Measurements from ENCODE around the gene EOMES.
"Not testable (repeated sequence)": the region's sequence is repeated elsewhere in the genome, so short reads cannot be mapped to it uniquely, and the experiment has no call there.

Gene EOMES

DNA sequence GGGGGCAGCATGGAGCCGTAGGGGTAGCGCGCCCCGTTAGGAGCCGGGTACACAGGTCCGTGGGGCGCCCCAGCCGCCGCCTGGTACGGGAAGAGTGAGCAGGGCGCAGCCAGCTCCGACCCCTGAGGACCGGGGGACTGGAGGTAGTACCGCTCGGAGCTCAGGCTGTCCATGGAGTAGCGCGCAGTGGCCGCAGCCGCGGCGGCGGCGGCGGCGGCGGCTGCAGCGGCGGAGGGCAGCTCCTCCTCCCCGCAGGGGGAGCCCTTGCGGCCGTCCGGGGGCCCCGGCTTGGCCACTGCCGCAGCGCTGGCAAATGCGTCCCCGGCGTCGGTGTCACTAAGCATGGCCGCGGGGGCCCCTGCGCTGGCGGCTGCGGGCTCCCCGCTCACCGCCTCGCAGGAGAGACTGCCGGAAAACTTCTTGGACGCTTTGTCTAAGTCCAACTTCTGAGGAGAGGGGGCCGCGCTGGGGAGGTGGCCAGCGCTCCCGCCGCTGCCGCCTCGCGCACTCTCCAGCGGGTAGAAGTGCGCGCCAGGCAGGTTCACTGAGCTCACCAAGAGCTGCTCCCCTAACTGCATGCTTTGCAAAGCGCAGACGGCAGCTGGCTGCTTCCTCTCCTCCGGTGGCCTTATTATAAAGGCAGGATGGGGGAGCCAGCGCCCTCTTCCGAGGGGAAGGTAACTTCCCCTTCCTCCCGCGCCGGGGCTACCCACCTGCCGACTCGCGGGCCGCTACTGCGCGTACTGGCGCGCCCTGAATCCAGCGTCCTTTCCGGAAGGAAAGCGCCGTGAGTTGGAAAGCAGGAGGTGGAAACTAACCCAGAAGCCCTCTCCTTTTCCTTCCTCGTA lies at the start of gene EOMES:
TSS of gene EOMES (minus strand) at position 607 of the 848 bp plus-strand sequence. CDS start at position 578, 29 bp downstream.
- H3K27me3 ChIP-seq (replicated peaks; ENCODE audit: control insufficient read depth, insufficient read depth, low read length) = peaks cover 62% of the 10 kb centered on the region

DNA sequence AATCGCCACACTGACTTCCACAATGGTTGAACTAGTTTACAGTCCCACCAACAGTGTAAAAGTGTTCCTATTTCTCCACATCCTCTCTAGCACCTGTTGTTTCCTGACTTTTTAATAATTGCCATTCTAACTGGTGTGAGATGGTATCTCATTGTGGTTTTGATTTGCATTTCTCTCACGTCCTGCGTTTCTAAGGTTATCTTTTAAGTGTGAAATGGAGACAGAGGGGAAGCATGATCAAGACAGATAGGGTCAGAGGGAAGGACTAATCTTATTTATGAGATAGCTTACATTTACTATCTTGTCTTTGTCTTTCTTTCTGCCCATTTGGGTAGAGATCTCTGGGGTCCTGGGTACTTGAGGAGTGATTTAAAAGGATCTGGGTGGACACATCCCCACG lies 48.3 kb upstream of the EOMES start:
- H3K4me3 ChIP-seq (ENCODE audit: low read length); H3K27me3 ChIP-seq (replicated peaks; ENCODE audit: control insufficient read depth, insufficient read depth, low read length); H3K9ac ChIP-seq (ENCODE audit: low read length); H3K9me3 ChIP-seq (ENCODE audit: control insufficient read depth, low read length); DNase-seq (ENCODE audit: low read depth); H3K36me3 ChIP-seq (ENCODE audit: control insufficient read depth, insufficient read depth, low read length, severe bottlenecking); H3K4me1 ChIP-seq (ENCODE audit: control insufficient read depth, insufficient read depth, low read length): not testable (repeated sequence)

More for the DNA sequence above, at the start of gene EOMES:
- H3K9ac ChIP-seq (ENCODE audit: low read length) = no peak within 1 kb of the TSS
- H3K36me3 ChIP-seq (ENCODE audit: control insufficient read depth, insufficient read depth, low read length, severe bottlenecking) = no peaks in the 10 kb centered on the region
- peak within 1 kb of the TSS; percentile 77 for H3K4me3 ChIP-seq (ENCODE audit: low read length)
- H3K4me1 ChIP-seq (ENCODE audit: control insufficient read depth, insufficient read depth, low read length) = peaks cover 29% of the 10 kb centered on the region
- peak; percentile 33 for DNase-seq (ENCODE audit: low read depth)
- no peaks in the 10 kb centered on the region for H3K9me3 ChIP-seq (ENCODE audit: control insufficient read depth, low read length)

- H3K9ac ChIP-seq (ENCODE audit: low read length) = no peak overlapping the region
Observed at GRCh38 chr3:27767000-27767399, 44.9 kb upstream of the EOMES start.

DNA sequence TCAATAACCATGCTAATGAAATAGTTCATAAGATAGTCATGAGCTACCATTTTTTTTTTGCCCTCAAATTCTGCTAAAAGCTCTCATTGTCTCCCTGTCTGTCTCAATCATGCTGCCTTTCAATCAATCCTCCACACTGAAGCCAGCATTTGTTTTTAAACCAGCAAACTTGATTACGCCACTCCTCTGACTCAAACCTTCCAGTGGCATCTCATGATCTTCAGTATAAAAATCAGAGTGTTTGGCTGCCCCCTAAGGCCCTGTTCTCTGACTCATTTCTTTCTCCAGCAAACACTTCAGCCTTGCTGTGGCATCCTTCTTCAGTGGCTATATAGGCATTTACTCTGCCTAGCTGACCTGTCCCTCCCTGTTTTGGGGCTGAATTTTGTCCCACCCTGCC lies 36.0 kb upstream of the EOMES start:
- Histone ChIP-seq H3K27me3 (replicated peaks; ENCODE audit: control insufficient read depth, insufficient read depth, low read length) (no peaks in the 10 kb centered on the region), H3K36me3 (ENCODE audit: control insufficient read depth, insufficient read depth, low read length, severe bottlenecking) (no peaks in the 10 kb centered on the region), H3K4me3 (ENCODE audit: low read length) (no peak overlapping the region), H3K4me1 (ENCODE audit: control insufficient read depth, insufficient read depth, low read length) (peaks cover 20% of the 10 kb centered on the region), H3K9ac (ENCODE audit: low read length) (peak overlapping the region; percentile 9), H3K9me3 (ENCODE audit: control insufficient read depth, low read length) (no peaks in the 10 kb centered on the region)
- DNase-seq (ENCODE audit: low read depth) = peak; percentile 78

More at GRCh38 chr3:27767000-27767399, 44.9 kb upstream of the EOMES start:
- Histone ChIP-seq H3K4me3 (ENCODE audit: low read length) (no peak overlapping the region), H3K27me3 (replicated peaks; ENCODE audit: control insufficient read depth, insufficient read depth, low read length) (no peaks in the 10 kb centered on the region), H3K4me1 (ENCODE audit: control insufficient read depth, insufficient read depth, low read length) (peaks cover 16% of the 10 kb centered on the region), H3K9me3 (ENCODE audit: control insufficient read depth, low read length) (no peaks in the 10 kb centered on the region), H3K36me3 (ENCODE audit: control insufficient read depth, insufficient read depth, low read length, severe bottlenecking) (no peaks in the 10 kb centered on the region)
- no peak for DNase-seq (ENCODE audit: low read depth)

- Histone ChIP-seq H3K9me3 (ENCODE audit: control insufficient read depth, low read length) (no peaks in the 10 kb centered on the region), H3K36me3 (ENCODE audit: control insufficient read depth, insufficient read depth, low read length, severe bottlenecking) (no peaks in the 10 kb centered on the region), H3K9ac (ENCODE audit: low read length) (no peak overlapping the region), H3K4me1 (ENCODE audit: control insufficient read depth, insufficient read depth, low read length) (peaks cover 20% of the 10 kb centered on the region), H3K4me3 (ENCODE audit: low read length) (peak overlapping the region; percentile 34), H3K27me3 (replicated peaks; ENCODE audit: control insufficient read depth, insufficient read depth, low read length) (no peaks in the 10 kb centered on the region)
- no peak for DNase-seq (ENCODE audit: low read depth)
Observed at GRCh38 chr3:27756877-27757276, 34.8 kb upstream of the EOMES start.

DNA sequence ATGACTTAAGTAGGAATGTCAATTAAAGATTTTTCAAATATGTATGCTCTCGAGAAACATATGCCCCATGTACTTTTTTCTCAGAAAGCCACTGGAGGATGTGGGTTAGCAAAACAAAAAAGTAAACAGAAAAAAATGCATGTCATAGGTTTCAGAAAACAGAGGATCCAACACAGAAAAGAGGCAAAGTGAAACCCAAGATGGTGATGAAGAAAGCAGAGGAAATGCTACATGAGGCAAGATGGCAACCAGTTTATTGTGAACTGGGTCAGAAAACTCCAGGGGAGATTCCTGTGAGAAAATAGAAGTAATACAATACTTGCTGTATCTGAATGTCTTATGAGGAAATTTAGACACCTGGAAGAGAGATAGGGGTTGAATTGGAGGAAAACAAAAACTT lies 30.8 kb upstream of the EOMES start:
- no peaks in the 10 kb centered on the region for H3K36me3 ChIP-seq (ENCODE audit: control insufficient read depth, insufficient read depth, low read length, severe bottlenecking)
- no peaks in the 10 kb centered on the region for H3K9me3 ChIP-seq (ENCODE audit: control insufficient read depth, low read length)
- no peaks in the 10 kb centered on the region for H3K27me3 ChIP-seq (replicated peaks; ENCODE audit: control insufficient read depth, insufficient read depth, low read length)
- H3K9ac ChIP-seq (ENCODE audit: low read length) = no peak overlapping the region
- H3K4me1 ChIP-seq (ENCODE audit: control insufficient read depth, insufficient read depth, low read length) = peaks cover 13% of the 10 kb centered on the region
- no peak for DNase-seq (ENCODE audit: low read depth)
- H3K4me3 ChIP-seq (ENCODE audit: low read length) = no peak overlapping the region

- DNase-seq (ENCODE audit: low read depth) = no peak
- H3K36me3 ChIP-seq (ENCODE audit: control insufficient read depth, insufficient read depth, low read length, severe bottlenecking) = no peaks in the 10 kb centered on the region
- no peak overlapping the region for H3K9ac ChIP-seq (ENCODE audit: low read length)
- no peak overlapping the region for H3K4me3 ChIP-seq (ENCODE audit: low read length)
- no peaks in the 10 kb centered on the region for H3K9me3 ChIP-seq (ENCODE audit: control insufficient read depth, low read length)
- no peaks in the 10 kb centered on the region for H3K27me3 ChIP-seq (replicated peaks; ENCODE audit: control insufficient read depth, insufficient read depth, low read length)
- H3K4me1 ChIP-seq (ENCODE audit: control insufficient read depth, insufficient read depth, low read length) = no peaks in the 10 kb centered on the region
Observed at GRCh38 chr3:27749643-27750042, 27.5 kb upstream of the EOMES start.

DNA sequence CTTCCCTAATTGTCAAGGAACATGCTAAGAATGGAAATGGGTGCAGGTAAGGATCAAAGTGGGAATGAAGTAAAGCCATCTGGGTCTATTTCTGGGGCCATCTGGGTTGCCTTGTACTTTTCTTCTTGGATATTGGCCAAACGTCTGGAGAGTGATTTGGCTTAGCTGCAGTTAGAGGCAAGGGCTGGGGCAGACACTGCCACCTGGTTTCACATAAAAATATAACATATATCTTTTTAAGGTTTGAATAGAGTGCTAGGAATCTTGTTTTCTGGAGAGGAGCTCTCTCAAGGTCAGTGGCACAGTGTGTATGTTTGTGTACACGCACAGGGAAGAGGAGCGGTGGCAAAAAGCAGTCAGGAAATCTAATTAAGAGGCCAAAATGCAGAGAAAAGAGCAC lies 24.7 kb upstream of the EOMES start:
- Histone ChIP-seq H3K4me3 (ENCODE audit: low read length) (no peak overlapping the region), H3K27me3 (replicated peaks; ENCODE audit: control insufficient read depth, insufficient read depth, low read length) (no peaks in the 10 kb centered on the region), H3K4me1 (ENCODE audit: control insufficient read depth, insufficient read depth, low read length) (no peaks in the 10 kb centered on the region), H3K9me3 (ENCODE audit: control insufficient read depth, low read length) (no peaks in the 10 kb centered on the region), H3K9ac (ENCODE audit: low read length) (no peak overlapping the region), H3K36me3 (ENCODE audit: control insufficient read depth, insufficient read depth, low read length, severe bottlenecking) (no peaks in the 10 kb centered on the region)
- DNase-seq (ENCODE audit: low read depth) = no peak

DNA sequence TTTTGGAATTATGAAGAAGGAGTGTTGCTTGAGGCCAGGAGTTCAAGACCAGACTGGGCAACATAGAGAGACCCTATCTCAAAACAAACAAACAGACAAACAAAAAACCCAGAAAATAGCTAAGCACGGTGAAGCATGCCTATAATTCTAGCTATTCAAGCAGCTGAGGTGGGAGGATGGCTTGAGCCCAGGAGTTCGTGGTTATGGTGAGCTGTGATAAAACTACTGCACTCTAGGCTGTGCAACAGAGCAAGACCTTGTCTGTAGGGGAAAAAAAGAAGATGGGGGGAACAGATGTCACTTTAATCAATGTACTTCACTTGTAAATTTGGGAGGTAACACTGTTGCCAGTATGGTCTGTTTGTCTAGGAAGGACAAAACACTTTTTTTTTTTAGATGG lies 18.7 kb upstream of the EOMES start:
- Histone ChIP-seq H3K4me3 (ENCODE audit: low read length) (no peak overlapping the region), H3K9ac (ENCODE audit: low read length) (no peak overlapping the region), H3K9me3 (ENCODE audit: control insufficient read depth, low read length) (no peaks in the 10 kb centered on the region), H3K4me1 (ENCODE audit: control insufficient read depth, insufficient read depth, low read length) (no peaks in the 10 kb centered on the region), H3K36me3 (ENCODE audit: control insufficient read depth, insufficient read depth, low read length, severe bottlenecking) (no peaks in the 10 kb centered on the region), H3K27me3 (replicated peaks; ENCODE audit: control insufficient read depth, insufficient read depth, low read length) (no peaks in the 10 kb centered on the region)
- DNase-seq (ENCODE audit: low read depth) = no peak

DNA sequence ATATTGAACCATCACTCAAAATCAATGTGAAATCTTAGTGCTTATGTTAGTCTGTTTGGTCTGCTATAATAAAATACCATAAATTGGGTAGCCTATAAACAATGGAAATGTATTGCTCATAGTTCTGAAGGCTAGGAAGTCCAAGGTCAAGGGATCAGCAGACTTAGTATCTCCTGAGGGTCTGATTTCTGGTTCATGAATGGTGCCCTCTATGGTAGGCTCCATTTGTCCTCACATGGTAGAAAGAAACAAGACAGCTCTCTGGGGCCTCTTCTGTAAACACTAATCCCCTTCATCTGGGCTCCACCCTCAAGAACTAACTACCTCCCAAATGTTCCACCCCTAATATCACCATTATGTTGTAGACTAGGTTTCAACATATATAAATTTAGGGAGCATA lies 15.0 kb upstream of the EOMES start:
- Histone ChIP-seq H3K9ac (ENCODE audit: low read length) (no peak overlapping the region), H3K4me3 (ENCODE audit: low read length) (no peak overlapping the region), H3K9me3 (ENCODE audit: control insufficient read depth, low read length) (no peaks in the 10 kb centered on the region), H3K4me1 (ENCODE audit: control insufficient read depth, insufficient read depth, low read length) (no peaks in the 10 kb centered on the region), H3K36me3 (ENCODE audit: control insufficient read depth, insufficient read depth, low read length, severe bottlenecking) (no peaks in the 10 kb centered on the region), H3K27me3 (replicated peaks; ENCODE audit: control insufficient read depth, insufficient read depth, low read length) (no peaks in the 10 kb centered on the region)
- no peak for DNase-seq (ENCODE audit: low read depth)

GRCh38 chr3:27730774-27731659 lies 8.9 kb upstream of the EOMES start:
- Histone ChIP-seq H3K9ac (ENCODE audit: low read length) (no peak overlapping the region), H3K36me3 (ENCODE audit: control insufficient read depth, insufficient read depth, low read length, severe bottlenecking) (no peaks in the 10 kb centered on the region), H3K9me3 (ENCODE audit: control insufficient read depth, low read length) (no peaks in the 10 kb centered on the region), H3K4me3 (ENCODE audit: low read length) (no peak overlapping the region), H3K4me1 (ENCODE audit: control insufficient read depth, insufficient read depth, low read length) (peaks cover 6% of the 10 kb centered on the region), H3K27me3 (replicated peaks; ENCODE audit: control insufficient read depth, insufficient read depth, low read length) (peaks cover 59% of the 10 kb centered on the region)
- DNase-seq (ENCODE audit: low read depth) = no peak
